Embryonic facial prominence (tissue), 1 donor: Measurements from ENCODE around the gene HCN2.
"Not testable (repeated sequence)": the region's sequence is repeated elsewhere in the genome, so short reads cannot be mapped to it uniquely, and the experiment has no call there.

Experiments used
- DNase-seq: peaks from one replicate; pipeline ENCODE4 v3.0.0-alpha.2; 2016; ENCODE audit errors: extremely low spot score

Gene HCN2

DNA sequence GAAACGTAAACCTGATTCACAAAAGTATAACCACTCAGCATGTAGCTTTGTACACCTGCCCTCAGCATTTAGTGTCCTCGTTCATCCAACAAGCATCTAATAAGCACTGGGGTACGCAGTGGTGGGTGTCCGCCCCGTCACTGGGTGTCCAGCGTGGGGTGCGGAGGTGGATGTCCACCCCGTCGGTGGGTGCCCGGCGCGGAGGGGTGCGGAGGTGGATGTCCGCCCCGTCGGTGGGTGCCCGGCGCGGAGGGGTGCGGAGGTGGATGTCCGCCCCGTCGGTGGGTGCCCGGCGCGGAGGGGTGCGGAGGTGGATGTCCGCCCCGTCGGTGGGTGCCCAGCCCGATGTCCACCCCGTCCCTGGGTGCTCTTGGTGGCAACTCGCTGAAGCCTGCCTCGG, 4.5 kb upstream of the HCN2 start:
- DNase-seq: not testable (repeated sequence)

DNA sequence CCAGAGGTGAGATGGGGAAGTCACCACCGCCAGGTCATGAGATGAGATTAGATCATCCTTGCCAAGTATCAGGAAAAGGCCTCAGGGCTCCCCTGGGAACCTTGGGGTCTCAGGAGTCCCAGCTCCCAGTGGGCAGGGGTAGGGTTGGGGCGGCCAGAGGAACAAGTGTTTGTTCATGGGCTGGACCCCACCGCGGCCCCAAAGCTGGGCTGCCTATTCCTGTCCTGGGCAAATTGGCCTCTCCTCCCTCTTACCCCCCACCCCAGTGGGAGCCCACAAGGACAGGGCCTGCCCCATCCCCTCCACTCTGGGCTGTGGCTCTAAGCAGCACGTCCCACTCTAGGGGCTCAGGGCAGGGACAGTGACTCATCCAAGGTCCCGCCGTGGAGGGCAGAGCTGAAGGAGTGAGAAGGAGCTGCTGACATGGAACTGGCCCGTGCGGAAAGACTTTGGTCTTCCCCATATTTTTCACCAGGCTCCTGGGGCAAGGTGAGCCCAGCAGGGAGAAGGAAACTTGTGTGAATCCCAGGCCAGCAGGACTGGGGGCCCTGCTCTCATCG, 4.0 kb upstream of the HCN2 start:
- no peak for DNase-seq

DNA sequence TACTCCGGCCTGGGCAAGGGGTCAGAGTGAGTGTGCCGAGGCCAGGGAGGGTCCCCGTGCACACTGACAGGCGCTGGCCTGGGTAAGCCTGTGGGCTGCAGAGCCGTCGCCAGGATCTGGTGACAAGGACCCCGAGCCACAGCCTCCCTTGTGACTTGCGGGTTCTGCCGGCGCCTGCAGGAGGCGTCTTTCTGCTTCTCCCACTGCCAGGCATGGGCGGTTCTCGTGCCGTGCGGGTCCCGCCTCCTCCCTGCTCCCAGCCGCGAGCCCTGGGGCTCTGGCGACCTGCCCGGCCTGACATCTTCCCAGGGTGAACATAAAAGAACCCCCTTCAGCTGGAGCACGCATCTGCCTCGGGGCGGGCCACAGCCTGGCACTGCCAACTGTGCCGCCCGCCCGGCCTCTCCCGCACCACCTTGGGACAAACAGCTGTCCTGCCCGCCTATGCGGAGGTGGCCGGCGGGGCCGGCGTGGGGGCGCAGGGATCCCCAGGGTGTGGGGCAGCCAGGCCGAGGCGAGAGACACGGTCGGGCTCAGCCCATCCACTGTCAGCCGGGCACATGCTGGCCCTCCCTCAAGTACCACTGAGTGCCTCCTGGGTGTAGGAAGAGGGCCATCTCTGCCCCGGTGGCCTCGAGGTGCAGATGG, 1.5 kb upstream of the HCN2 start:
- no peak for DNase-seq

DNA sequence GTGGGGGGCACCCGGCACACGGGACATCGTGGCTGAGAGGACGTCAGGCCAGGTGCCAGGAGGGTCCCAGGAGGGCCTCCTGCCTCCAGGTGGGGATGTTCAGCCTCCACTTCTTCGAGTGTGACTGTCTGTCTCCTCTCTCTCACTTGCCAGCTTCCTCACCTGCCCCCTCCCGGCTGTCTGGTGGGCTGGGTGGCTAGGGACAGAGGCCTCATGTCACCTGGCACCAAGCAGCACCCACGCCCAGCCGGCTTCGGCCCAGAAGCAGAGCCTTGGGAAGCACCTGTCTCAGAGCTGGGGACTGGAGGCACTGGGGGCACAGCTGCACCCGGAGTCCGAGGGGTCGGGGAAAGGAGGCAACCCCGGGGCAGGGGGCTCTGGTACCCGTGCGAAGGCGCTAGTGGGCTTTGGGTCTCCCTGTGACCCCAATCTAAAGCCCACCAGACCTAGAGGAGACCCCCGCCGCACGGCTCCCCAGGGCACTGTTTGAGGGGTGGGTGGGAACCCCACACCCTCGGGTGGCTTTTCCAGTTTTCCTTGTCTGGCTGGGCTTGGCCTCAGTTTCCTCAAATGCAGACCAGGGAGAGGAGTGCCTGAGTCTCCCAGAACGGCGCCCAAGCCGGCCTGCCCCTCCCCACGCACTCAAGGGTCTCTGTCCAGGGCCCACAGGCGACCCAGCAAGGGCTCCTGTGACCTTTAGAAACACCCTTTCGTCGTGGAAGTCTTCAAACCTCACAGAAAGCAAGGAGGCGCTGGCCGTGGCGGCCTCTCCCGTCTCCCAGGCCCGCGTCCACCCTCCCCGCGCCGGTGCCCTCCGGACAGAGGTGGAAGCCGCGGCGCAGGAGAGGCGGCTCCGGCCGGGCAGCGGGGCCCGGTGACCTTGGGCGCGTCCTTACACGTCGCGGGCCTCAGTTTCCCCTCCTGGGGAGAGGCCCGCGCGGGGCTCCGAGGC, 664 bp upstream of the HCN2 start:
- no peak for DNase-seq

DNA sequence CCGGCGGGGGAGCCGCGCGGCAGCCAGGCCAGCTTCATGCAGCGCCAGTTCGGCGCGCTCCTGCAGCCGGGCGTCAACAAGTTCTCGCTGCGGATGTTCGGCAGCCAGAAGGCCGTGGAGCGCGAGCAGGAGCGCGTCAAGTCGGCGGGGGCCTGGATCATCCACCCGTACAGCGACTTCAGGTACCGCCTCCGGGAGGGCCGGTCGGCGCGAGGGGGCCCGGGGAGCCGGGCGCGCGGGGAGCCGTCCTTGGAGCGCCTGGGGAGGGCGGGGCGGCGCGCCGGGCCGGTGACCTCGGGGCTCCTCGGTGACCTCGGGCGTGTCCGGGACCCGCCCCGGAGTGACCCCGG, 690 bp downstream of the HCN2 start:
- DNase-seq: no peak

DNA sequence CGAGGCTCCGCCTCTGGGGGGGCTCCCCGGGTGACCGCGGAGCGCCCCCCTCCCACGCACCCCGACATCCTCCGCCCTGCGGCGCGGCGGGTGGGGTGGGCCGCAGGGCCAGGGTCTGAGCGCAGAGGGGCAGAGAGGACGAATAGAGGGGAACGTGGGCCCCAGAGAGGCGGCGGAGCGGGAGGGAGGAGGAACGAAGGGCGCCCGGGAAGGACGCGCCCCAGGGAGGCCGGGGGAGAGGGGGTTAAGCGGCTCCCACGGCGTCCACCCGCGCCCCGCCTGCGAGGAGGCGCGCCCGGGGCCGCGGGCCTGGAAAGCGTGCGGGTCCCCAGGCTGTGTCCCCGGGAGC, 1.0 kb downstream of the HCN2 start:
- no peak for DNase-seq

DNA sequence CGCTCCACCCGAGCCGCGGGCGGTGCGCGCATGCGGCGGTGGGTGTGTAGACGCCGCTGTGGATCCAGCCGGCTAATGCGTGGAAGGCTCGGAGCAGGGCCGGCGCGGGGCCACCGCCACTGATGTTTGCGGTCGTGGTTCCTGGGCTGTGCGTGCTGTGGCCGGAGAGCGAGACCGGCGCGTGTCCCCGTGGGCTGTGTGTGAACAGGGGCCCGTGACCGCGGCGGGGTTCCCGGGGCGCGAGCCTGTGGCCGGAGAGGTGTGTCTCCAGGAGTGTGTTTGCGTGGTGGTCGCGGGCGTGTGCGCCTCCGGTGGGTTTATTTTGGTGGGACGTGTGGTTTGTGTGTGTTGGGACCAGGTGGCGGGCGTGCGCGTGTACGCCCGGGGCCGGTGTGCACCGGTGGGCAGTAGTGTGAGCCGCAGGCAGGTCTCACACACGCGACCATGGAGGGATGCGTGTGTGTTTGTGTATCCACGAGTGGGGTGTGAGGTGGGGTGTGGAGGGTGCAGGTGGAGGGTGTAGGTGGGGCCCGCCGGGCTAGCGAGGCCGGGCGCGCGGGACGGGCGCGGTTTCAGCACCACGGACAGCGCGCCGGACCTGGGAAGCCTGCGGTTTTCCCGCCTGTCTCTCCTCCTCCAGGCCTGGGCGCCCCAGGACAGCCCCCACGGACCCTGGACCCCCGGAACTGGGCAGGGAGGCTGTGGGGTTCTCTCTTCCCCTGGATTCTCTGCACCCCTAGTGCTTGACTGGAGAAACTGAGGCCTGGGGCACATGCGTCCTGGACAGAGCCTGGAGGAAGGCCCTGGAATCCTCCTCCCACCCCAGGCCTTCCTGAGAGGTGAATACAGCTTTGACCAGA, 1.6 kb downstream of the HCN2 start:
- DNase-seq: no peak

DNA sequence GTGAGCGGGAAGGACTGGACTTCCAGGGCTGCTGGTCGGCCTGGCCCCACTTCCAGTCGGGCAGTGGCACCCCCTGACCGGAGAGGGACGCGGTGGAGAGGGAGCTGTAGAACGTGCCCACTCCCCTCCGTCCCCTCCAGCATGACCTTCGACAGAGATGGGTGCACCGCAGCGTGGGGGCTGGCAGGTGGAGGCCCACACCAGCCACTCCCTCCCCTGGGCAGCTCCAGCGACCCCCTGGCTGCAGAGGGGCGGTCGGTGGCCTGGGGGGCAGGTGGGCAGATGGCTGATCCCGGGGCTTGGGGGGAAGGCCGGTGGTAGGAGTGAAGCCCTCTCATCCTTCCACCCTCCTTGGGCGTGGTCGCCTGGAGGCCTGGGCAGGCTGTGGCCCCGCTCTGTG, 2.4 kb downstream of the HCN2 start:
- no peak for DNase-seq

DNA sequence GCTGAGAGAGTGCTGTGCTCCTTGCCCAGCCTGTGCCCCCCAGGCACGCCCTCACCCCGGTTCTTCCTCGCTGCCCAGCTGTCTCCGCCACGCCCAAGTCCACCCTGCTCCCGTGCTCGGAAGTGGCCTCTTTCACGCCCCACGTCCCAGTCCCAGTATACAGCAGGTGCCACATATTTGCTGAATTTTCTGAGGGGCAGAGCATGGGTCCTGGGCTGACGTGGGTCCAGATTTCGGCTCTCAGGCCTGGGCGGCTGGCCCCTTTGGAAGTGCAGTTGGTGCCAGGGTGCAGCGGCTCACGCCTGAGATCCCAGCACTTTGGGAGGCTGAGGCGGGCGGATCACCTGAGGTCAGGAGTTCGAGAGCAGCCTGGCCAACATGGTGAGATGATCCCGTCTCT, 3.4 kb downstream of the HCN2 start:
- no peak for DNase-seq

DNA sequence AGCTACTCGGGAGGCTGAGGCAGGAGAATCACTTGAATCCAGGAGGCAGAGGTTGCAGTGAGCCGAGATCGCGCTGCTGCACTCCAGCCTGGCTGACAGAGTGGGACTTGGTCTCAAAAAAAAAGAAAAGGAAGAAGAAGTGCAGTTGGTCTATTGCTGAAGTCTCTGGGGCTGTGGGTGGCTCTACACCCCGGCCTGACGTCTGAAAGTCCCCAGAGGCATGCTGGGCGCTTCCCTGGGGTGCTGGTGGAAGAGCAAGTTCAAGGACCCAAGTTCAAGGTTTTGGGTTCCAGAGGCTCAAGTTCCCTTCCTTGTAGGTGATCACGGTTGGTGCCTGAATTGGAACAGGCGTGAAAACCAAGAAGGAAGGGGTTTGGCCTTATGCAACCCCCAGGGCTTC, 3.8 kb downstream of the HCN2 start:
- no peak for DNase-seq

DNA sequence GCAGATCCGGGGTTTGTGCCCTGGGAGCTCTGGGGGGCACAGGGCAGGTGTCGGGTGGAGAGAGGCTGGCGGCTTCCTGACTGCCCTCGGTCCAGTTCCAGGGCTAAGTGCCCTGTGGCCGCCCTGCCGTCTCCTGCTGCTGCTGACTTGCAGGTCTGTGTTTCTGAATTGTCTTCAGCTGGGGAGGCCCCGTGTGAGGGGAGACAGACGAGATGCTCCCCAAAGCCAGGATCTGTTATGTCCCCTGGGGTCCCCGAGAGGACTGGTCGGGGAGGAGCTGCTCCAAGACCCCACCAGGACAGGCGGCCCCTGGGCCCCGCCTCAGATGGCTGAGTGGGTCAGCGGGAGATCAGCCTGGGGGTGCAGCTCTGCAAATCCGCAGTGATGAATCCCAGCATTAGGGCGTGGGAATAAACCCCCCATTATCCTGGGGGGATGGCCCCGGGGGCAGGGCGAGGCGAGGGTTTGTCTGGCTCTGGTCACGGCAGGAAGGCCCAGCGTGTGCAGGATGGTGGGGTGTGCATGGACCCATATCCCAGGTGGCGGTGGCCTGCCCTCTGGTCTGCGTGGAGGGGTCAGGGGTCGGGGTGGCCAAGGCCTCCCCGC, 4.7 kb downstream of the HCN2 start:
- DNase-seq: no peak

DNA sequence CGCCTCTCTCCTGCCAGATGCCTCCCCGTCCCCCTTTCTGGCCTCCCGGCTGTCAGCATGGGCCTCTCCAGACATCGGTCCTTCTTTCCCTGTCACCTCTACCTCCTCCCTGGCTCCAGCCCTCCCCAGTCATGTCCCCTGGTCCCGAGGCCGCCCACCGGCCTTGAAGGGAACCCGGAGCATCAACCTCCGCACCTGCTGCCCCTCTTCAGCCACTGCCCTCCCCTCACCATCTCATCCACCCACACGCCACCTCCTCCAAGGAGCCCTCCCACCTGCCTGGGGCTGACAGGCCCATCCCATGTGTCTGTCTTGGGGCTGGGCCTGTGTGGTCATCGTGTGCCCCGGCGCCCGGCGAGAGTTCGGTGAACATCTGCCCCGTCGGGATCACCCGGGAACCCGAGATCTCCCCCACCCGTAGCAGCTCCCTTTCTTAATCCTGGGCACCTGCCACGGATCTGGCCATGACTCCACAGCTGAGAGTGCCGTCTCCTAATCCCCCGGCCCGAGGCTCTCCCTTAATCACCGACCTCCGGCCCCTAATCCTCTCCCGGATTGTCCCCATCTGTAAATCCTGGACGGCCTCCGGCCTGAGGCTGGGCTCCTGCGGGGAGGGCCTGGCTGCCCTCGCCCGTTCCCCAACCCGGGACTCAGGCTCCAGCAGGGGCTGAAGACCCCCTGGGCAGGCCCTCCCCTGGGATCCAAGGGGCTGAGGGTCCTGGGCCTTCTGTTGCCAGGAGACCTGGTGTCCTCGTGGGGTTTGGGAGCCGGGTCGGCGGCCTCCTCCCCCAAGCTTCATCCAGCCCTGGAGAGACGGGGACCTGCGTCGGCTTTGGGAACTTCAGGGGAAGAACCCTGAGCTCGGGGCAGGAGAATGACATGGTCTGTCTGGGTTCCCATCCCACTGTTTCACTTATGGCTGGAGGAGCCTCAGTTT, 5.9 kb downstream of the HCN2 start:
- DNase-seq: no peak

DNA sequence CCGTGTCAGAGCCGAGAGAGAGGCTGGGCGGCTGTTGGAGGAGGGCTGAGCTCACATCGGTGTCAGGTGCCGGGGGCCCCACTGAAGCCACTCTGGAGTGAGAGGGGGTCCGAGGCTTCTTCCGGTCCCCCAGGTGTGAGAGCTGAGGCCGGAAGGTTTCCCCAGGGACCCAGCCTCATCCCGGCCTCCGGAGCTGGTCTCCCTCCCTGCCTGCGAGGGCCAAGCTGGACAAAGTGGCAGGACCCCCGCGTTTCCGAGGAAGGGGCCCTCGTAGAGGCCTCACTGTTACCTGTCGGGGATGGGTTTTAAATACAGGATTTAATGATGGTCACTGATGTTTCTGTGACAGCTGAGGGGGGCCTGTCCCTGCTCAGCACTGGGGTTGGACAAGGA, 6.6 kb downstream of the HCN2 start:
- DNase-seq: no peak

DNA sequence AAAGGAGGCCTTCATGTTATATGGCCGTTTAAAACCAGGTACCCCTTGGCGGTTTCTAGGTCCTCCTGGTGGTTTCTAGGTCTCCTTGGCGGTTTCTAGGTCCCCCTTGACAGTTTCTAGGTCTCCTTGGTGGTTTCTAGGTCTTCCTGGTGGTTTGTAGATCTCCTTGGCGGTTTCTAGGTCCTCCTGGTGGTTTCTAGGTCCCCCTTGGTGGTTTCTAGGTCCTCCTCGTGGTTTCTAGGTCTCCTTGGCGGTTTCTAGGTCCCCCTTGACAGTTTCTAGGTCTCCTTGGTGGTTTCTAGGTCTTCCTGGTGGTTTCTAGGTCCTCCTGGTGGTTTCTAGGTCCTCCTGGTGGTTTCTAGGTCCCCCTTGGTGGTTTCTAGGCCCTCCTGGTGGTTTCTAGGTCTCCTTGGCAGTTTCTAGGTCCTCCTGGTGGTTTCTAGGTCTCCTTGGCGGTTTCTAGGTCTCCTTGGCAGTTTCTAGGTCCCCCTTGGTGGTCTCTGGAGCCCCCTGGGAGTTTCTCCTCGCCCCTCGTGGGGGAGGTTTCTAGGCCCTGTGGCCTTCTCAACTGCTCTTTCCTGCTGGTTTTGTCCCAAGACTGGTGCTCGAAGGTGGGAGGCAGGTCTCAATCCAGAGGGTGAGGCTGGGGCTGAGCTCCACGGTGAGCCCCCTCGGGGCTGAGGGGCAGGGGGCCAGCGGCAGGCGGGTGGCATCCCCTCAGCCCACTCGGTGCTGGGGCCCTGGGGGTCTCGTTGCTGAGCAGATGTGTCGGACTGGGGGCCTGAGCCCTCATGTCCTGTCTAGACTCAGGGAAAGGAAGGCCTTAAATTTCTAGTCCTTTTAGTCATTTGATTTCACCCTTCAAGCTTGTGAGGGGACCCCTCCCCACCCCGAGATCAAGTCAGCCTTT, 8.0 kb downstream of the HCN2 start:
- DNase-seq: no peak

DNA sequence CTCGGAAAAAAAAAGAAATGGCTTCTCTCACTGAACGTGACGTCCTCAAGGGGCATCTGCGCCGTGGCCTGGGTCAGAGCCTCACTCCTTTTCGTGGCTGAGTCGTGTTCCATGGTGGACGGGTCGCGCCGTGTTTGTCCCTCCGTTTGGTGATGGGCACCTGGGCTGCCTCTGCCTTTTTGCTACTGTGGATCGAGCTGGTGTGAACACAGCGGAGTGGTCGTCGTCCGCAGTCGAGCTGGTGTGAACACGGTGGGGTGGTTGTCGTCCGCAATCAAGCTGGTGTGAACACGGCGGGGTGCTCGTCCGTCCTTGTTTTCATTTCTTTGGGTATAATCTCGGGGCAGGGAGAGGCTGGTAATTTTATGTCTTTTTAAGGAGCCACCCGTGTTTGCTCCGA, 11.6 kb downstream of the HCN2 start:
- DNase-seq: no peak

DNA sequence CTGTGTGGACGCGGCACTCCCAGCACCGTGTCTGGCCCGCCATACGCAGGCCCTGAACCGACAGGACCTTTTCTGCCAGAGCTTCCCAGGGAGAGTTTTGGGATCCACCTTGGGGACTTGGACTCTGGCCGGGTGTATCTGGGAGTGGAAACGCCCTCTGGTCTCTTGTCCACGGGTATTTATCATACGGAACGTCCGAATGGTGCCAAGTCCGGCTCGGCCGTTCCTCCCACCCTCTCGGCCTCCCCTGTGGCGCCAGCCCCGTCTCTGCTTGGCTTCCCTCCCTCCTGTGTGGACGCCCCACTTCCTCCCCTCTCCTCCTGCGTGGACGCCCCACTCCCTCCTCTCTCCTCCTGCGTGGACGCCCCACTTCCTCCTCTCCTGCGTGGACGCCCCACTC, 12.1 kb downstream of the HCN2 start:
- DNase-seq: no peak

DNA sequence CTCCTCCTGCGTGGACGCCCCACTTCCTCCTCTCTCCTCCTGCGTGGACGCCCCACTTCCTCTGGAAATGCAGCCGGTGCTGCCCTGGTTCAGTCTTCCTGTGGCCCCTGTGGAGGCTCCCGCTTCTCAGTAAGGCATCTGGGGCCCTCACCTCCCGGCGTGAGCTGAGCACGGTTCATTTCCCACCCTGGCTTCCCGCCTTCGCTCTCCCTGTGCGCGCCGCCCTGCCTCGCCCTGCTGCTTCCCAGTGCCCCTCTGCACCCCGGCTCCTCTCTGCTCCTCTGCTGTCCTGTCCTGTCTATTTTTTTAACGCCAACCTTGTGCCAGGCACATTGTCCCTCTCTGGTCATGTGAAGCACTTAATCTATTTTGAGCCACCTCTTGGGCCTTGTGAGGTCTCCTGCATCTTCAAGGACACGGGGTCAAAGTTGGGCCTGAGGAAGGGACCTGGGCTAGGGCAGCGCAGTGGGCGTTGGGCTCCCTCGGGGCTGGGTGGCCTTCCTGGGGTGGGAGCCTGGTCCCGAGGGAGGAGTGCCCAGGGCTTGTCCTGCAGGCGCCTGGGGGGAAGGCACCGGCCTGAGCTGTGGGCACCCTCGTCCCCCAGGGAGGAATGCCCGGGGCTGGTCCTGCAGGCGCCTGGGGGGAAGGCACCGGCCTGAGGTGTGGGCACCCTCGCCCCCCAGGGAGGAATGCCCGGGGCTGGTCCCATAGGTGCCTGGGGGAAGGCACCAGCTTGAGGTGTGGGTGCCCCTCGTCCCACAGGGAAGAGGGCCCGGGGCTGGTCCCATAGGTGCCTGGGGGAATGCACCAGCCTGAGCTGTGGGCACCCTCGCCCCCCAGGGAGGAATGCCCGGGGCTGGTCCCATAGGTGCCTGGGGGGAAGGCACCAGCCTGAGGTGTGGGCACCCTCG, 13.0 kb downstream of the HCN2 start:
- no peak for DNase-seq

DNA sequence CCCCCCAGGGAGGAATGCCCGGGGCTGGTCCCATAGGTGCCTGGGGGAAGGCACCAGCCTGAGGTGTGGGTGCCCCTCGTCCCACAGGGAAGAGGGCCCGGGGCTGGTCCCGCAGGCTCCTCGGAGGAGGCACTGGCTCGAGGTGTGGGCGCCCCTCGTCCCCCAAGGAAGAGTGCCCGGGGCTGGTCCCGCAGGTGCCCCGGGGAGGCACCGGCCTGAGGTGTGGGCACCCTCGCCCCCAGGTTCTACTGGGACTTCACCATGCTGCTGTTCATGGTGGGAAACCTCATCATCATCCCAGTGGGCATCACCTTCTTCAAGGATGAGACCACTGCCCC, 13.6 kb downstream of the HCN2 start:
- not testable (repeated sequence) for DNase-seq

DNA sequence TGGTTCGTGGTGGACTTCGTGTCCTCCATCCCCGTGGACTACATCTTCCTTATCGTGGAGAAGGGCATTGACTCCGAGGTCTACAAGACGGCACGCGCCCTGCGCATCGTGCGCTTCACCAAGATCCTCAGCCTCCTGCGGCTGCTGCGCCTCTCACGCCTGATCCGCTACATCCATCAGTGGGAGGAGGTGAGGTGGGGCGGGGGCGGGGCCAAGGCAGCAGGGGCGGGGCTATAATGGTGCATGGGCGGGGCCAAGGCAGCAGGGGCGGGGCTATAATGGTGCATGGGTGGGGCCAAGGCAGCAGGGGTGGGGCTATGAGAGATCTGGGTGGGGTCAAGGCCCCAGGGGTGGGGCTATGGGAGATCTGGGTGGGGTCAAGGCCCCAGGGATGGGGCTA, 14.1 kb downstream of the HCN2 start:
- not testable (repeated sequence) for DNase-seq
